GM18519 (cell line): ENCODE data around the gene TP73.

ENCODE experiments used
- ATAC-seq: cut with Tn5 transposase; IDR thresholded peaks from one replicate; pipeline ENCODE4 v1.9.1; 2021; ENCODE audit warnings: mild to moderate bottlenecking, moderate library complexity; ENCODE audit not compliant: unreplicated experiment, low FRiP score

The TP73 gene

GRCh38 chr1:3651930-3652547 is at the start of gene TP73:
TSS of gene TP73 (plus strand) at chr1:3652516. CDS start at chr1:3682366, 29,850 bp downstream.
- ATAC-seq = no peak

- no peak for ATAC-seq
These were observed 49.2 kb upstream of the TP73 start for GRCh38 chr1:3603156-3603555.

GRCh38 chr1:3603571-3604467 is 48.5 kb upstream of the TP73 start:
- ATAC-seq = no peak

- no peak for ATAC-seq
These were observed 47.8 kb upstream of the TP73 start for GRCh38 chr1:3604468-3604974.

GRCh38 chr1:3604997-3605823 is 47.1 kb upstream of the TP73 start:
- ATAC-seq = no peak

- ATAC-seq = no peak
These were observed 45.3 kb upstream of the TP73 start for GRCh38 chr1:3606779-3607702.

- ATAC-seq = no peak
These were observed 44.6 kb upstream of the TP73 start for GRCh38 chr1:3607703-3608065.

GRCh38 chr1:3608154-3608553 is 44.2 kb upstream of the TP73 start:
- ATAC-seq = no peak

GRCh38 chr1:3609016-3609768 is 43.1 kb upstream of the TP73 start:
- no peak for ATAC-seq

- ATAC-seq = no peak
These were observed 42.4 kb upstream of the TP73 start for GRCh38 chr1:3609769-3610526.

GRCh38 chr1:3610527-3611169 is 41.7 kb upstream of the TP73 start:
- ATAC-seq = no peak

- ATAC-seq = no peak
These were observed 40.9 kb upstream of the TP73 start, which contains the start of gene MEGF6 for GRCh38 chr1:3611170-3612019. TSS of gene MEGF6 (minus strand) at chr1:3611508. CDS start at chr1:3611268, 240 bp downstream.

GRCh38 chr1:3612123-3612522 is 40.2 kb upstream of the TP73 start:
- no peak for ATAC-seq

GRCh38 chr1:3614755-3615742 is 37.3 kb upstream of the TP73 start:
- ATAC-seq = no peak

- ATAC-seq = no peak
These were observed 35.5 kb upstream of the TP73 start for GRCh38 chr1:3616861-3617260.
